K562 (cell line): ENCODE measurements around the gene FPGS. TPM values are rescaled to one million over a fixed set of nuclear protein-coding genes. Genes with fewer than 3 reads are reported as not detected.

Experiments used
- ATAC-seq: fragments of 200-7000 bp; cut with Tn5 transposase; 3 replicates; pipeline ENCODE4 v1.9.1; 2020; ENCODE audit warnings: moderate library complexity
- BruUV-seq: library from RNA; stranded (reverse); fragments of 400-500 nt; replicated peaks from 2 replicates; lab custom pipeline; 2021; lab: Mats Ljungman, UMichigan
- CTCF ChIA-PET: fragments of 300-600 bp; formaldehyde crosslinking; extraction: SDS; loops from one replicate; lab custom pipeline; 2021; ENCODE audit warnings: low intra/inter-chr PET ratio; lab: Yijun Ruan, JAX
- POLR2A ChIA-PET: fragments of 300-600, 350-650 bp; sonication (Branson Sonifier 250); formaldehyde crosslinking; extraction: SDS; loops from one replicate; lab custom pipeline; 2021; ENCODE audit warnings: antibody characterized with exemption, inconsistent platforms; lab: Yijun Ruan, JAX
- DNase-seq, 4 experiments: peaks; one replicate each; pipeline versions ENCODE4 v3.0.0 to v3.0.0-alpha.2; 2011 to 2018; ENCODE audit warnings: low spot score in 3 of 4, mixed read lengths in 3 of 4; ENCODE audit errors: extremely low read depth in 1 of 4
- FAIRE-seq: peaks from 2 replicates; lab custom pipeline; 2011; peaks lifted over from hg19 to GRCh38; lab: Jason Lieb, UNC
- H2AFZ ChIP-seq: 2 replicates; pipeline ENCODE4 v1.6.0; 2011; ENCODE audit warnings: low read depth, low read length, control low read depth, inconsistent platforms
- H3K27ac ChIP-seq: fragments of 200-600 bp; 3 replicates; pipeline ENCODE4 v1.8.0; 2011; ENCODE audit warnings: low read depth, mild to moderate bottlenecking, control low read depth, inconsistent platforms, low read length, moderate library complexity, mixed read lengths; ENCODE audit errors: extremely low read depth
- H3K27me3 ChIP-seq, 2 experiments: fragments of 300-600 bp in 1 of 2; 2 replicates in 1 of 2; 3 replicates in 1 of 2; pipeline versions ENCODE4 v1.6.0 to v1.8.0; 2011; ENCODE audit warnings: inconsistent platforms in 2 of 2, low read length in 2 of 2, mild to moderate bottlenecking in 1 of 2, mixed read lengths in 1 of 2, moderate library complexity in 1 of 2; ENCODE audit not compliant: control insufficient read depth in 2 of 2, insufficient read depth in 2 of 2
- H3K36me3 ChIP-seq: fragments of 300-600 bp; 3 replicates; pipeline ENCODE4 v1.8.0; 2011; ENCODE audit warnings: mild to moderate bottlenecking, low read length, inconsistent platforms; ENCODE audit not compliant: control insufficient read depth, insufficient read depth
- H3K4me1 ChIP-seq, 2 experiments: fragments of 200-600 bp in 1 of 2; replicated peaks in 1 of 2; 2 replicates in 1 of 2; 3 replicates in 1 of 2; pipeline versions ENCODE4 v1.5.1 to v1.8.0; 2011; ENCODE audit warnings: inconsistent platforms in 2 of 2, low read length in 2 of 2, mild to moderate bottlenecking in 1 of 2, mixed read lengths in 1 of 2, moderate library complexity in 1 of 2; ENCODE audit not compliant: control insufficient read depth in 2 of 2, insufficient read depth in 2 of 2
- H3K4me2 ChIP-seq: 2 replicates; pipeline ENCODE4 v1.6.1; 2011; ENCODE audit warnings: low read length, control low read depth, inconsistent platforms, mixed read lengths; ENCODE audit not compliant: insufficient read depth
- H3K4me3 ChIP-seq: fragments of 200-600 bp; sonication (generic), shearing (Covaris generic); 2 replicates; pipeline ENCODE4 v1.5.1; 2016; ENCODE audit warnings: control low read depth, inconsistent platforms
- H3K79me2 ChIP-seq: fragments of 200-600 bp; 3 replicates; pipeline ENCODE4 v1.8.0; 2011; ENCODE audit warnings: low read length, inconsistent platforms; ENCODE audit not compliant: control insufficient read depth, insufficient read depth
- H3K9ac ChIP-seq, 2 experiments: 2 replicates each; pipeline versions ENCODE4 v1.6.0 to v1.6.1; 2011; ENCODE audit warnings: low read depth in 2 of 2, low read length in 2 of 2, control low read depth in 1 of 2, inconsistent platforms in 1 of 2, mild to moderate bottlenecking in 1 of 2, mixed read lengths in 1 of 2; ENCODE audit not compliant: insufficient read depth in 1 of 2
- H3K9me1 ChIP-seq: one replicate; pipeline ENCODE4 v1.6.0; 2011; ENCODE audit warnings: inconsistent platforms, mild to moderate bottlenecking, low read length, moderate library complexity; ENCODE audit not compliant: control insufficient read depth, insufficient read depth
- H3K9me3 ChIP-seq: replicated peaks from 2 replicates; pipeline ENCODE4 v1.5.1; 2011; ENCODE audit warnings: low read depth, low read length, inconsistent platforms; ENCODE audit not compliant: control insufficient read depth, insufficient read depth
- H4K20me1 ChIP-seq: replicated peaks from 2 replicates; pipeline ENCODE4 v1.6.1; 2011; ENCODE audit warnings: low read length, inconsistent platforms, mixed read lengths; ENCODE audit not compliant: control insufficient read depth, insufficient read depth
- CC2D1A ChIP-seq: fragments of 450-650 bp; IDR thresholded peaks from 2 replicates; pipeline ENCODE4 v1.6.1; 2017; ENCODE audit warnings: mild to moderate bottlenecking
- CTCF ChIP-seq, 3 experiments: IDR thresholded peaks in 2 of 3; conservative IDR thresholded peaks in 1 of 3; 2 replicates each; pipeline ENCODE4 v1.5.1; 2011 to 2012; ENCODE audit warnings: low read length in 3 of 3, mild to moderate bottlenecking in 3 of 3, control low read depth in 2 of 3, improper control_type of control experiment in 1 of 3, inconsistent platforms in 1 of 3, low read depth in 1 of 3, mixed read lengths in 1 of 3, moderate library complexity in 1 of 3; ENCODE audit not compliant: insufficient read depth in 2 of 3
- EP400 ChIP-seq: fragments of 450-650 bp; IDR thresholded peaks from 2 replicates; pipeline ENCODE4 v1.6.1; 2017; ENCODE audit warnings: antibody characterized with exemption, mild to moderate bottlenecking, moderate library complexity
- POLR2A ChIP-seq: fragments of 450-650 bp; conservative IDR thresholded peaks from 2 replicates; pipeline ENCODE4 v1.6.1; 2016
- POLR2G ChIP-seq: fragments of 200-400 bp; formaldehyde crosslinking; IDR thresholded peaks from 2 replicates; pipeline ENCODE4 v1.6.1; 2017; ENCODE audit warnings: low read depth, mild to moderate bottlenecking, antibody characterized with exemption, low read length, moderate library complexity
- RBFOX2 ChIP-seq: fragments of 200-400 bp; formaldehyde crosslinking; IDR thresholded peaks from 2 replicates; pipeline ENCODE4 v1.6.1; 2017; ENCODE audit warnings: low read depth, mild to moderate bottlenecking, low read length, moderate library complexity
- SP2 ChIP-seq: IDR thresholded peaks from 2 replicates; pipeline ENCODE4 v1.6.1; 2011; ENCODE audit warnings: mild to moderate bottlenecking, low read depth, low read length, moderate library complexity; ENCODE audit not compliant: poor library complexity, severe bottlenecking; ENCODE audit errors: extremely low read depth
- TAF9B ChIP-seq: fragments of 450-650 bp; IDR thresholded peaks from 2 replicates; pipeline ENCODE4 v1.6.1; 2018; ENCODE audit warnings: mild to moderate bottlenecking; ENCODE audit not compliant: partially characterized antibody
- TAL1 ChIP-seq: fragments of 450-650 bp; IDR thresholded peaks from 2 replicates; pipeline ENCODE4 v1.6.1; 2016; ENCODE audit warnings: mild to moderate bottlenecking
- TGIF2 ChIP-seq: sonication (generic); formaldehyde crosslinking; IDR thresholded peaks from 2 replicates; pipeline ENCODE4 v1.8.1; 2022; ENCODE audit warnings: mild to moderate bottlenecking, missing genetic modification reagents, moderate library complexity
- TRIM24 ChIP-seq, 2 experiments: fragments of 450-650 bp; IDR thresholded peaks; 2 replicates each; pipeline ENCODE4 v1.6.1; 2016
- ZNF121 ChIP-seq: sonication (generic); formaldehyde crosslinking; conservative IDR thresholded peaks from 2 replicates; pipeline ENCODE4 v1.8.0; 2022; ENCODE audit warnings: missing genetic modification reagents
- ZNF282 ChIP-seq: sonication (generic); formaldehyde crosslinking; IDR thresholded peaks from 2 replicates; pipeline ENCODE4 v1.8.1; 2023; ENCODE audit warnings: missing genetic modification reagents
- WGBS: fragments of 100-300 bp; shearing (Covaris generic); methylation state at CpG from one replicate; pipeline ENCODE4 v1.1.6; 2016; ENCODE audit warnings: low coverage, mixed read lengths; ENCODE audit not compliant: insufficient coverage; ENCODE audit errors: missing lambda C conversion rate; 5-methylcytosine and 5-hydroxymethylcytosine counted together
- in situ Hi-C: fragments of 300-500 bp; cut with MboI; formaldehyde crosslinking; loops from 4 replicates; pipeline ENCODE4 v1.15.0; 2018; ENCODE audit warnings: inconsistent platforms, mixed read lengths
- intact Hi-C: fragments of 100-400 bp; cut with micrococcal nuclease; formaldehyde crosslinking; loops from 2 replicates; pipeline ENCODE4 v1.14.2; 2022
- polyA plus RNA-seq, 8 experiments: library from polyadenylated mRNA; depleted of rRNA in 4 of 8; stranded (reverse) in 5 of 8; unstranded in 3 of 8; fragments of >200 nt; fragmentation: Nextera tagmentation in 2 of 8; fragmentation: Illumina TruSeq in 1 of 8; extraction: Ambion mirVana in 2 of 8; extraction: Trizol in 1 of 8; gene quantifications; 2 replicates each; pipeline versions ENCODE4 v1.2.1 to v1.2.3, GENCODE V29; 2011 to 2014; ENCODE audit warnings: inconsistent platforms in 1 of 8, missing spikeins in 1 of 8
- total RNA-seq, 7 experiments: library from RNA; depleted of rRNA in 6 of 7; stranded (reverse); fragments of >200 nt in 6 of 7; fragmentation: Illumina TruSeq in 2 of 7; extraction: Trizol in 2 of 7; gene quantifications; 2 replicates each; pipeline versions ENCODE4 v1.2.1 to v1.2.3, GENCODE V29; 2011 to 2021; ENCODE audit warnings: low replicate concordance in 1 of 7

FPGS gene
- total and polyA plus RNA-seq, 9 of the 15 experiments (the other 6 are each of a cell fraction or from before 2014, with no cell fraction given), result 0.84 to 86.4 (median 59.2) TPM

DNA sequence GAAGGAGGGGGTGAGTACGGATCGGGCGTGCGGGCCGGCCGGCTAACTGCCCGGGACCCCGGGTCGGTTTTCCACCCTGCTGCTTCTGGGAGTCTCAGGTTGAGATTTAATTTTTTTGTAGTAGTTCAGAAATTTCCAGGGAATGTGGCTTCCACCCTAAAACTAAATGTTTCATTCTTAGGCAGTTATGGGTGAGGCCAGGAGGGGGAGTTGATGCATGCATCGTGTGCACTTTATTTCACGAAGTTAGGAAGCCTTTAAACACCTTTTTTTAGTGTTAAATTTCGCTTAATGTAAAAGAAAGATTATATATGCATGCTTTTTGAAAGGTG lies 15.9 kb upstream of the FPGS start (continued):
- peak; percentile 20 to 66 (median 45); a peak in 5 of 6 replicates for TF ChIP-seq CTCF (IDR thresholded peaks at IDR 0.05 in 2 of 3, conservative IDR thresholded peaks at IDR 0.05 in 1 of 3; ENCODE audit: insufficient read depth in 2 of 3, low read depth in 1 of 3, low read length in 3 of 3)
- TF ChIP-seq ZNF121, result no peak
- TF ChIP-seq TRIM24 (IDR thresholded peaks at IDR 0.05), result peak in 1 of 2 experiments; percentile 3; a peak in 1 of 4 replicates
- TF ChIP-seq CC2D1A, result peak; percentile 39; the same call in 1 of the 2 replicates
- 0 out of 2 replicates have a peak, but pooled peaks have one; percentile 9 for TF ChIP-seq EP400

DNA sequence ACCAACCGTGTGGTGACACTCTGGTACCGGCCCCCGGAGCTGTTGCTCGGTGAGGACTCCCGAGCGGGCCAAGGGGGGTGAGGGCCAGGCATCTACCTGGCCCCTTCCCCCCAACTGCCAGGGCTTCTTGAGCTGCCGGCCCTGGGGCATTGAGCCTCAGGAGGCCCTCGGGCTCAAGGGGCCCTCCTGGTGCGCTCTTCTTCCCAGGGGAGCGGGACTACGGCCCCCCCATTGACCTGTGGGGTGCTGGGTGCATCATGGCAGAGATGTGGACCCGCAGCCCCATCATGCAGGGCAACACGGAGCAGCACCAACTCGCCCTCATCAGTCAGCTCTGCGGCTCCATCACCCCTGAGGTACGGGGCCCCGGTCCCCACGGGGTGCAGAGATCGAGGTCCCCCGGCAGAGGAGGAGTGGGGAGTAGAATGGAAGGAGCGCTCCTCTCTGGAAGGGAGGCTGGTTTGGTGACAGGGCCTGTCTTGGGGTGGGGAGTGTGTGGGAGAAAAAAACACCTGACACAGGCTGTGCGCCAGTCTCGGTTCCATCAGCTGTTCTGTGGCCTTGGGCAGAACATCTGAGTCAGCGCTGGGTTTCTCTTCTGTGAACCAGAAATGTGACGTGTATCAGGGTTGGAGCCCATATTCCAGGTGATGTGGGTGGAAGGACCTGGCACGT lies 14.2 kb upstream of the FPGS start:
- DNase-seq (no peak), ATAC-seq (no peak), FAIRE-seq (no peak)
- BruUV-seq, result no TSS peak
- Histone ChIP-seq H3K9me1 (no peaks in the 10 kb centered on the region), H3K4me1 (peaks cover 7 to 37% of the 10 kb centered on the region in 2 experiments; a peak in 4 of 5 replicates), H3K9me3 (no peaks in the 10 kb centered on the region), H3K27ac (no peak overlapping the region), H3K79me2 (peaks cover 45% of the 10 kb centered on the region), H2AFZ (no peak overlapping the region), H3K36me3 (peaks cover 65% of the 10 kb centered on the region), H3K9ac (peak overlapping the region in 1 of 2 experiments; percentile 8; a peak in 1 of 4 replicates), H3K27me3 (no peaks in the 10 kb centered on the region), H4K20me1 (peaks cover 29% of the 10 kb centered on the region), H3K4me3 (no peak overlapping the region), H3K4me2 (no peak overlapping the region)
- intact Hi-C loops (no loop called here), in situ Hi-C loops (no loop called here)
- 89% methylated on average over 21 of the region's 26 CpGs for WGBS
- ChIA-PET CTCF (interaction anchor here (0.6 to 4.0 kb wide), 2 partner anchors 81 to 295 kb away, joined by 3 to 34 read pairs; no protein-coding TSS in a partner anchor), POLR2A (interaction anchor here (0.6 to 1.1 kb wide), 5 partner anchors 8 to 30 kb away, joined by 3 to 6 read pairs (median 3); no protein-coding TSS in a partner anchor)
- TF ChIP-seq TGIF2 (CRISPR knock-in tag), result no peak
- TF ChIP-seq ZNF282 (CRISPR knock-in tag), result no peak
- peak; percentile 69 for TF ChIP-seq POLR2G
- peak; percentile 81 for TF ChIP-seq RBFOX2
- no peak for TF ChIP-seq SP2
- 0 out of 2 replicates have a peak, but pooled peaks have one; percentile 26 for TF ChIP-seq POLR2A
- no peak for TF ChIP-seq TAF9B
- TF ChIP-seq TAL1, result no peak
